GM12892 (cell line): ENCODE measurements around the gene SLC24A1.

ENCODE experiments used
- POLR2A ChIP-seq: IDR thresholded peaks from 2 replicates; pipeline ENCODE4 v1.6.1; 2011; ENCODE audit warnings: low read depth, low read length, control low read depth
- POLR2AphosphoS5 ChIP-seq: IDR thresholded peaks from 2 replicates; pipeline ENCODE4 v1.6.1; 2011; ENCODE audit warnings: low read depth, low read length, control low read depth

DNA sequence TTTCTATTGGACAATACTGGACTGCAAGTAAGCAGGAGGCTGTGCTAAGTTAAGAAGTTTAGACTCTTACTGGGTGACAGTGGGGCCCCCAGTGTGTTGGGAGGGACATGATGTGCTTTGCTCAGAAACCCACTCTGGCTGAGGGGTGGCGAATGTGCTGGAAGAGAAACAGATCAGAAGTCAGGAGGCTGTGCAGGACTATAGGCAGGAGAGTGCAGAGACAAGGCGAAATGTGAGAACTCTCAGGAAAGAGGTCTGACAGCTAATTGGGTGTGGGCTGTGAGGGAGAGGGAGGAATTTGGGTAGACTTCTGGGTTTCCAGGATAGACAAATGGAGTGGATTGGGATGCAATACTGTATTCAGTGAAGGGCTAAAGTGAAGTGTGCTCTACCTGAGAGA lies 12.0 kb downstream of the SLC24A1 start:
- no peak for TF ChIP-seq POLR2A
- TF ChIP-seq POLR2AphosphoS5, result no peak
